ENCODE measurements around the gene TTC21A.

- TF ChIP-seq CTCF (IDR thresholded peaks at IDR 0.05; ENCODE audit: borderline replicate concordance, extremely low read depth, low read length, poor library complexity, severe bottlenecking) (peak; percentile 54), EZH2 (IDR thresholded peaks at IDR 0.05; ENCODE audit: borderline replicate concordance, low read depth, low read length, severe bottlenecking) (no peak)
These were observed 42.3 kb upstream of the TTC21A start for GRCh38 chr3:39065197-39065596.
